MM.1S (cell line): ENCODE results near the gene ANKS1B.

ENCODE experiments used
- DNase-seq: peaks from one replicate; pipeline ENCODE4 v3.0.0-alpha.2; 2015
- H2AFZ ChIP-seq: fragments of 300-600 bp; sonication (generic); 2 replicates; pipeline ENCODE4 v1.6.0; 2016; ENCODE audit warnings: antibody characterized with exemption, low read length
- H3F3A ChIP-seq: fragments of 300-600 bp; sonication (generic); 2 replicates; pipeline ENCODE4 v1.6.1; 2016; ENCODE audit warnings: mild to moderate bottlenecking, antibody characterized with exemption, low read length, moderate library complexity, mixed read lengths; ENCODE audit not compliant: insufficient read depth
- H3K27ac ChIP-seq: fragments of 300-600 bp; sonication (generic); 2 replicates; pipeline ENCODE4 v1.5.1; 2016; ENCODE audit warnings: mild to moderate bottlenecking, low read length
- H3K27me3 ChIP-seq: fragments of 300-600 bp; sonication (generic); replicated peaks from 2 replicates; pipeline ENCODE4 v1.6.0; 2016; ENCODE audit warnings: low read length; ENCODE audit not compliant: insufficient read depth
- H3K36me3 ChIP-seq: fragments of 300-600 bp; sonication (generic); replicated peaks from 2 replicates; pipeline ENCODE4 v1.6.1; 2016; ENCODE audit warnings: mild to moderate bottlenecking, low read length, mixed read lengths; ENCODE audit not compliant: insufficient read depth
- H3K4me1 ChIP-seq: fragments of 300-600 bp; sonication (generic); 2 replicates; pipeline ENCODE4 v1.6.1; 2016; ENCODE audit warnings: low read length, mixed read lengths
- H3K4me2 ChIP-seq: fragments of 300-600 bp; sonication (generic); 2 replicates; pipeline ENCODE4 v1.6.0; 2016; ENCODE audit warnings: low read depth, low read length
- H3K4me3 ChIP-seq: fragments of 300-600 bp; sonication (generic); 2 replicates; pipeline ENCODE4 v1.5.1; 2016; ENCODE audit warnings: low read length, mixed read lengths
- H3K79me2 ChIP-seq: fragments of 300-600 bp; sonication (generic); 2 replicates; pipeline ENCODE4 v1.6.1; 2016; ENCODE audit warnings: mixed run types, low read length, mixed read lengths
- H3K9ac ChIP-seq: fragments of 300-600 bp; sonication (generic); 2 replicates; pipeline ENCODE4 v1.6.1; 2016; ENCODE audit warnings: low read length, mixed read lengths
- H3K9me2 ChIP-seq: fragments of 300-600 bp; sonication (generic); replicated peaks from 2 replicates; pipeline ENCODE4 v1.6.1; 2016; ENCODE audit warnings: mild to moderate bottlenecking, low read length, mixed read lengths; ENCODE audit not compliant: insufficient read depth
- H3K9me3 ChIP-seq: fragments of 300-600 bp; sonication (generic); replicated peaks from 2 replicates; pipeline ENCODE4 v1.6.1; 2016; ENCODE audit warnings: mild to moderate bottlenecking, low read length, mixed read lengths; ENCODE audit not compliant: insufficient read depth
- H4K20me1 ChIP-seq: fragments of 300-600 bp; sonication (generic); 2 replicates; pipeline ENCODE4 v1.6.1; 2016; ENCODE audit warnings: mild to moderate bottlenecking, low read length, moderate library complexity, mixed read lengths; ENCODE audit not compliant: insufficient read depth
- CTCF ChIP-seq: fragments of 300-600 bp; sonication (generic); IDR thresholded peaks from 2 replicates; pipeline ENCODE4 v1.5.1; 2016; ENCODE audit warnings: antibody characterized with exemption, low read length, mixed read lengths
- EZH2 ChIP-seq: fragments of 300-600 bp; sonication (generic); optimal IDR thresholded peaks from 2 replicates; pipeline ENCODE3; 2017; ENCODE audit warnings: low read depth, mild to moderate bottlenecking, antibody characterized with exemption, low read length, mixed read lengths
- EZH2phosphoT487 ChIP-seq: fragments of 300-600 bp; sonication (generic); IDR thresholded peaks from 2 replicates; pipeline ENCODE4 v1.6.1; 2018; ENCODE audit warnings: antibody characterized with exemption, low read length

The ANKS1B gene

GRCh38 chr12:99834710-99835109 lies 150.0 kb downstream of the ANKS1B start:
- no peak for DNase-seq
- no peaks in the 10 kb centered on the region for H4K20me1 ChIP-seq

GRCh38 chr12:99833397-99833796 lies 151.3 kb downstream of the ANKS1B start:
- H3K9me3 ChIP-seq: no peaks in the 10 kb centered on the region
- no peak overlapping the region for H2AFZ ChIP-seq
- H3K36me3 ChIP-seq: no peaks in the 10 kb centered on the region
- H3K4me3 ChIP-seq: no peak overlapping the region
- no peak for DNase-seq
- no peak overlapping the region for H3K27ac ChIP-seq
- H3K27me3 ChIP-seq: no peaks in the 10 kb centered on the region
- H3K4me1 ChIP-seq: no peaks in the 10 kb centered on the region
- no peak for TF ChIP-seq CTCF
- TF ChIP-seq EZH2phosphoT487: no peak
- no peak for TF ChIP-seq EZH2
- H3K4me2 ChIP-seq: no peak overlapping the region
- H3K79me2 ChIP-seq: no peaks in the 10 kb centered on the region
- no peak overlapping the region for H3K9ac ChIP-seq
- H3K9me2 ChIP-seq: no peaks in the 10 kb centered on the region
- H3F3A ChIP-seq: no peaks in the 10 kb centered on the region
- no peaks in the 10 kb centered on the region for H4K20me1 ChIP-seq

More at GRCh38 chr12:99834710-99835109, 150.0 kb downstream of the ANKS1B start:
- TF ChIP-seq EZH2phosphoT487: no peak
- no peak for TF ChIP-seq EZH2
- no peak for TF ChIP-seq CTCF
- Histone ChIP-seq H3K4me1 (no peaks in the 10 kb centered on the region), H3K79me2 (no peaks in the 10 kb centered on the region), H3K36me3 (no peaks in the 10 kb centered on the region), H3K4me2 (no peak overlapping the region), H3K9me2 (no peaks in the 10 kb centered on the region), H3K27me3 (no peaks in the 10 kb centered on the region), H3K4me3 (no peak overlapping the region), H3F3A (no peaks in the 10 kb centered on the region), H3K27ac (no peak overlapping the region), H3K9ac (no peak overlapping the region), H3K9me3 (no peaks in the 10 kb centered on the region), H2AFZ (no peak overlapping the region)

- no peak for DNase-seq
- H3K36me3 ChIP-seq: no peaks in the 10 kb centered on the region
- no peak overlapping the region for H3K27ac ChIP-seq
- no peaks in the 10 kb centered on the region for H3K9me3 ChIP-seq
- TF ChIP-seq EZH2phosphoT487 (no peak), EZH2 (no peak), CTCF (no peak)
- H3F3A ChIP-seq: no peaks in the 10 kb centered on the region
- H3K4me3 ChIP-seq: no peak overlapping the region
- no peaks in the 10 kb centered on the region for H3K4me1 ChIP-seq
- no peak overlapping the region for H3K9ac ChIP-seq
- no peaks in the 10 kb centered on the region for H3K79me2 ChIP-seq
- H4K20me1 ChIP-seq: no peaks in the 10 kb centered on the region
- H3K4me2 ChIP-seq: no peak overlapping the region
- no peaks in the 10 kb centered on the region for H3K9me2 ChIP-seq
- H2AFZ ChIP-seq: no peak overlapping the region
- H3K27me3 ChIP-seq: no peaks in the 10 kb centered on the region
Measured at GRCh38 chr12:99824900-99825542, 159.7 kb downstream of the ANKS1B start.
